SU-DHL-6 (cell line): Measurements from ENCODE around the gene PPFIA2.

Experiments used
- H2AFZ ChIP-seq: fragments of 200-600 bp; sonication (generic); 2 replicates; pipeline ENCODE4 v1.6.1; 2014; ENCODE audit warnings: low read depth, mild to moderate bottlenecking, moderate library complexity, mixed read lengths, antibody characterized with exemption, low read length; ENCODE audit not compliant: severe bottlenecking
- H3F3A ChIP-seq: fragments of 200-600 bp; shearing (Covaris generic); 2 replicates; pipeline ENCODE4 v1.6.0; 2016; ENCODE audit warnings: antibody characterized with exemption, mild to moderate bottlenecking; ENCODE audit not compliant: insufficient read depth
- H3K27ac ChIP-seq: fragments of 200-600 bp; sonication (generic); 2 replicates; pipeline ENCODE4 v1.5.1; 2016; ENCODE audit warnings: low read depth, mild to moderate bottlenecking, low read length, moderate library complexity, mixed read lengths
- H3K27me3 ChIP-seq: fragments of 200-600 bp; sonication (generic), shearing (Covaris generic); 2 replicates; pipeline ENCODE4 v1.6.0; 2014; ENCODE audit warnings: mild to moderate bottlenecking, low read length
- H3K36me3 ChIP-seq: fragments of 200-600 bp; sonication (generic); 2 replicates; pipeline ENCODE4 v1.6.1; 2014; ENCODE audit warnings: mild to moderate bottlenecking, low read length, mixed read lengths
- H3K4me2 ChIP-seq: fragments of 300-600, 200-600 bp; shearing (Covaris generic), sonication (generic); 2 replicates; pipeline ENCODE4 v1.6.0; 2014; ENCODE audit warnings: low read length, low read depth, mild to moderate bottlenecking; ENCODE audit not compliant: poor library complexity, severe bottlenecking
- H3K4me3 ChIP-seq: fragments of 200-600 bp; sonication (generic); 2 replicates; pipeline ENCODE4 v1.5.1; 2014; ENCODE audit warnings: antibody characterized with exemption, low read length, mild to moderate bottlenecking, mixed read lengths; ENCODE audit not compliant: insufficient read depth, poor library complexity, severe bottlenecking
- H3K79me2 ChIP-seq: fragments of 200-600 bp; sonication (generic); 2 replicates; pipeline ENCODE4 v1.6.1; 2014; ENCODE audit warnings: mild to moderate bottlenecking, low read length, moderate library complexity; ENCODE audit not compliant: insufficient read depth
- H3K9ac ChIP-seq: fragments of 200-600 bp; sonication (generic); 2 replicates; pipeline ENCODE4 v1.7.0; 2014; ENCODE audit warnings: mild to moderate bottlenecking, low read length
- H3K9me2 ChIP-seq: fragments of 200-600 bp; sonication (generic); replicated peaks from 2 replicates; pipeline ENCODE4 v1.6.1; 2014; ENCODE audit warnings: low read length; ENCODE audit not compliant: insufficient read depth
- H3K9me3 ChIP-seq: fragments of 200-600 bp; sonication (generic); 2 replicates; pipeline ENCODE4 v1.6.1; 2014; ENCODE audit warnings: low read length, mixed read lengths; ENCODE audit not compliant: insufficient read depth
- H4K20me1 ChIP-seq: fragments of 200-600 bp; sonication (generic); 2 replicates; pipeline ENCODE4 v1.6.1; 2014; ENCODE audit warnings: low read depth, mild to moderate bottlenecking, antibody characterized with exemption, low read length, moderate library complexity, mixed read lengths
- EZH2phosphoT487 ChIP-seq: fragments of 200-600 bp; sonication (generic), shearing (Covaris generic); conservative IDR thresholded peaks from 2 replicates; pipeline ENCODE4 v1.6.1; 2018; ENCODE audit warnings: mild to moderate bottlenecking, antibody characterized with exemption, low read length, moderate library complexity, mixed read lengths
- TF ChIP-seq, protein P1 (sequence below): fragments of 200-600 bp; sonication (generic); IDR thresholded peaks from one replicate; pipeline ENCODE4 v1.5.1; 2017; ENCODE audit warnings: antibody characterized with exemption, mild to moderate bottlenecking, low read length, moderate library complexity; ENCODE audit not compliant: insufficient read depth, poor library complexity, severe bottlenecking

PPFIA2 gene

DNA sequence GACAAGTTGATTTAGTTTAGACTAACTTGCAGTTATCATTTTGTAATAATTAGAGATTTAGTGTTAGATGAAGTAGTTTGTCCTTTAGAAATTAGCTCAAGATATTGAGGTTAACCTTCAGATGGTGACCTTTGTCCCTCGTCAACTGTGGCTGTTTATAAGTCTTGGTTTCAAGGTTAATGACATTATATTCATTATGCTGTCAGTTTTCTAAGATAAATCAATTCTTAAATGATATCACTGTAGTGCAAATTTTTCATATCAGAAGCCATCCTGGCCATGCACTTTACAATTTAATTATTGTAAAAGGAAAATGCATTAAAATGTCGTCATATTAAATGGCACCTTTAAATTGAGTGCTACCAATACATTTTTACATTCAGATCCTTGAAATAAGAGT, 19.6 kb upstream of the PPFIA2 start:
- no peak overlapping the region for H3K4me3 ChIP-seq
- H2AFZ ChIP-seq, result no peak overlapping the region
- no peaks in the 10 kb centered on the region for H3K9me3 ChIP-seq
- H3K9me2 ChIP-seq, result no peaks in the 10 kb centered on the region
- TF ChIP-seq EZH2phosphoT487, result no peak
- TF ChIP-seq, protein P1, sequence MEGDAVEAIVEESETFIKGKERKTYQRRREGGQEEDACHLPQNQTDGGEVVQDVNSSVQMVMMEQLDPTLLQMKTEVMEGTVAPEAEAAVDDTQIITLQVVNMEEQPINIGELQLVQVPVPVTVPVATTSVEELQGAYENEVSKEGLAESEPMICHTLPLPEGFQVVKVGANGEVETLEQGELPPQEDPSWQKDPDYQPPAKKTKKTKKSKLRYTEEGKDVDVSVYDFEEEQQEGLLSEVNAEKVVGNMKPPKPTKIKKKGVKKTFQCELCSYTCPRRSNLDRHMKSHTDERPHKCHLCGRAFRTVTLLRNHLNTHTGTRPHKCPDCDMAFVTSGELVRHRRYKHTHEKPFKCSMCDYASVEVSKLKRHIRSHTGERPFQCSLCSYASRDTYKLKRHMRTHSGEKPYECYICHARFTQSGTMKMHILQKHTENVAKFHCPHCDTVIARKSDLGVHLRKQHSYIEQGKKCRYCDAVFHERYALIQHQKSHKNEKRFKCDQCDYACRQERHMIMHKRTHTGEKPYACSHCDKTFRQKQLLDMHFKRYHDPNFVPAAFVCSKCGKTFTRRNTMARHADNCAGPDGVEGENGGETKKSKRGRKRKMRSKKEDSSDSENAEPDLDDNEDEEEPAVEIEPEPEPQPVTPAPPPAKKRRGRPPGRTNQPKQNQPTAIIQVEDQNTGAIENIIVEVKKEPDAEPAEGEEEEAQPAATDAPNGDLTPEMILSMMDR, result no peak
- H3K4me2 ChIP-seq, result no peak overlapping the region
- H3K36me3 ChIP-seq, result no peaks in the 10 kb centered on the region
- H3K27ac ChIP-seq, result no peak overlapping the region
- no peak overlapping the region for H3K9ac ChIP-seq
- H4K20me1 ChIP-seq, result no peaks in the 10 kb centered on the region
- H3K79me2 ChIP-seq, result no peaks in the 10 kb centered on the region
- no peaks in the 10 kb centered on the region for H3K27me3 ChIP-seq
- H3F3A ChIP-seq, result no peaks in the 10 kb centered on the region

DNA sequence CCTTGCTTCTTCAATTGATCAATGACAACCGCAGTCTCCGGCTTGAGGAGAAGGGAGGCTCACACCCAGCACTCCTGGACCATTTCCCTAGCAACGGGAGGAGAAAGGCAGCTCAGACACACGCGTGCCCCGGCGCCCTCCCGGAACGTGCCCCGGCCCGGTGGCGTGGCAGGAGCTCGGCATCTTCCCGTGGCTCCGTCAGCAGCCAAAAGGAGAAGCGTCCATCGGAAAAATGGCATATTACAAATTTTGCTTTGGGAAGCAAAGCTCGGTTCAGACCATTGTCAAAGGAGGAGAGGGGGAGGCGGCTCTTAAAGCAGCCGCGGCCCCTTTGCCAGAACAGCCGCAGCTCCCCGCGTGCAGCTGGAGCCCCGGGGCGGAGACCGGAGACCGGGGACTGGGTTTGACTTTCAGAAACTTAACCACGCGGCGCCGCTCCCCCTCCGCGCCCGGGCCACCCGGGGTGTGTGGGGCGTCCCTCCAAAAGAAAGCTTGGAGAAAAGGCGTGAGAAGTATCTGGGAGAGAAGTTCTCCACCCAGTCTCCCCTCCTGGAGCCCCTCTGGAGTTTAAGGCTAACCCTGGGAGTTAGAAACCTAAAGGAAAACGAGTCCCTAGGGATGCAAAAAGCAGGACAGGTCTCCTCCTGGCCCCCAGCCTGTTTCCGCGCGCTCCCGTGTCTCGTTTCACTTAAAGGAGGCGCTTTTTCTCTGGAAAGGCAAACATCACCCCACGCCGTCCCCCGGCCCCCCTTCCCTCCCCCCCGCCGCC, 545 bp downstream of the PPFIA2 start:
- no peaks in the 10 kb centered on the region for H3K9me2 ChIP-seq
- no peaks in the 10 kb centered on the region for H4K20me1 ChIP-seq
- H3F3A ChIP-seq, result no peaks in the 10 kb centered on the region
- no peaks in the 10 kb centered on the region for H3K36me3 ChIP-seq
- no peak overlapping the region for H2AFZ ChIP-seq
- TF ChIP-seq EZH2phosphoT487, result no peak
- TF ChIP-seq, protein P1, result no peak
- no peak overlapping the region for H3K27ac ChIP-seq
- no peak overlapping the region for H3K4me3 ChIP-seq
- no peaks in the 10 kb centered on the region for H3K27me3 ChIP-seq
- no peak overlapping the region for H3K4me2 ChIP-seq
- H3K9ac ChIP-seq, result no peak overlapping the region
- H3K9me3 ChIP-seq, result no peaks in the 10 kb centered on the region
- H3K79me2 ChIP-seq, result no peaks in the 10 kb centered on the region

DNA sequence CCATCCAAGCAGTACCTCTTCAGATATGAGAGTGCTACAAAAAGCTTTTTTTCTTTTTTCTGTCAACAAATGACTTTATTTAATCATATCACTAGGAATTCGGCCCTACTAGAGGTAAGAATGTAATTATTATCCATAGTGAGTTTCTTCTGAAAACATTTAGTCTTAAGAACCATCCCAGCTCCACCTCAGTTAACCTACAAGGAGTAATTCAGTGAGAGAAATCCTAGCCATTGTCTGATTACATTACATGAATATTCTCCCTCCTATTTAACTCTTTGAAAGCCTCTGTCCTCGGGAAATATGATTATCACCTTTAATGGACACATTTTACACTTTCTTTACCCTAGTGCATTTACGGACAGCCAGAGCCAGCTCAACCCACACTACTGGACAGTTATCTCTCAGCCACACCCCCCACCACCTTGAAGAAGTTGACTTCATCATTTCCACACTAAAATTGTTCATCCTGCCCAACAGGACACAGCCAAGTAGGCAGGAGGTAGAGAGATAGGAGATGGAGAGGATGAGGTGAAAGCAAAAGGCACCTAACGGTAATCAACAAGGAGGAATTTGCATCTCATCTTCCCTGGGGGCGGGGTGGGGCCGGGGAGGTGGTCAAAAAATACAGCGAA, 1.3 kb downstream of the PPFIA2 start:
- H3K9me3 ChIP-seq, result no peaks in the 10 kb centered on the region
- H3F3A ChIP-seq, result no peaks in the 10 kb centered on the region
- H3K27me3 ChIP-seq, result no peaks in the 10 kb centered on the region
- no peak overlapping the region for H3K4me3 ChIP-seq
- H3K4me2 ChIP-seq, result no peak overlapping the region
- TF ChIP-seq, protein P1, result no peak
- no peak for TF ChIP-seq EZH2phosphoT487
- no peaks in the 10 kb centered on the region for H3K36me3 ChIP-seq
- H2AFZ ChIP-seq, result no peak overlapping the region
- no peak overlapping the region for H3K27ac ChIP-seq
- H3K9ac ChIP-seq, result no peak overlapping the region
- H4K20me1 ChIP-seq, result no peaks in the 10 kb centered on the region
- no peaks in the 10 kb centered on the region for H3K79me2 ChIP-seq
- no peaks in the 10 kb centered on the region for H3K9me2 ChIP-seq
